ENCODE data around the gene ADAM22.

The ADAM22 gene

DNA sequence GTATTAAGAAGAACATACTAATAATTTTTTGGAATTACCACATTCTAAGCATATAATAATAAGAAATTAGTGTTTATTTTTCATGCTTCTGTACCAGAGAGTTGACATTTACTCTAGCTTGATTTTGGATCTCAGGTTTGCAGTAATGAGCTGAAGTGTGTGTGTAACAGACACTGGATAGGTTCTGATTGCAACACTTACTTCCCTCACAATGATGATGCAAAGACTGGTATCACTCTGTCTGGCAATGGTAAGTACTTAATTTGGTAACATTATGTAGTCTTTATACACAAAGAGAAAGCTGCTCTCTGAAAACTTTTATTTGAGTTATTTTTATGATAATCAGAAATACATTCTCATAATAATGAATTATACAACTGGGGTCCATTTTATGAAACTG is 231.6 kb downstream of the ADAM22 start:
- DNase-seq (ENCODE audit: low read depth in 2 of 2, low spot score in 1 of 2): no peak

DNA sequence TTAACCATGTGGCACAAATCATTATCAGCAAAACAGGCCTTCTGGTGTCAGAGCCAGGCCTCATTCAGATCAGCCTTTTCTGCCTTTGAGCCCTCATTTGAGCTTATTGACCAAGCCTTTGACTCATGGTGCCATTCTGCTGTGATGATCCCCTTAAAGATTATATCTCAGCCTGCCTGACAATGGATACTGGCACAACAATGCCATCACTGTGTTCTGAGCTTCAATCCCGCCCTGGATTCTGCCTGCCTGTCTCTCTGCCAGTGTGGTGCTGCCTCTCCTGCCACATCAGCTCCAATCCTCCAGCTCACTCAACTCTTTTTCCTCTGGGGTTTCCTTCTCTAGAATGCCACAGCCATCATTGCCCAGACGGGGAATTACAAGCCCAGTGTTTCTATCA is 233.2 kb downstream of the ADAM22 start:
- DNase-seq (ENCODE audit: low read depth in 2 of 2, low spot score in 1 of 2): no peak

DNA sequence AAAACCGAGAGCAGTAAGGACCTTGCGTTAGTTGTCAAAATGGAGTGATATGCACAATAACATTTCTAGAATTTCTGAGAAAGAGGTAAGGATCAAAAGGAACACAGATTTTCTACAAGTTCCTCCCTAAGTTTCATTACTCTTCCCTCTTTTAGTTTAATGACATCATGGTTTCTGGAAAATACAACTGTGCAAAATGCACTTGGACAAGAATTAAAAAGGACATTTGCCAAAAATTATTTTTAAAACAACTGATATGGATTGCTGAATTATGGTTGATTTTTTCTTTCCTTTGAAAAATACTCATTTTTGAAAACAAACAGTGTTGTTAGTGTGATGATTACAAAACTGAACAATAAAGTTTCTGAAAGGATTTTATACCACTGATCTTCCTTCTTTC is 233.7 kb downstream of the ADAM22 start:
- DNase-seq (ENCODE audit: low read depth in 2 of 2, low spot score in 1 of 2): no peak

DNA sequence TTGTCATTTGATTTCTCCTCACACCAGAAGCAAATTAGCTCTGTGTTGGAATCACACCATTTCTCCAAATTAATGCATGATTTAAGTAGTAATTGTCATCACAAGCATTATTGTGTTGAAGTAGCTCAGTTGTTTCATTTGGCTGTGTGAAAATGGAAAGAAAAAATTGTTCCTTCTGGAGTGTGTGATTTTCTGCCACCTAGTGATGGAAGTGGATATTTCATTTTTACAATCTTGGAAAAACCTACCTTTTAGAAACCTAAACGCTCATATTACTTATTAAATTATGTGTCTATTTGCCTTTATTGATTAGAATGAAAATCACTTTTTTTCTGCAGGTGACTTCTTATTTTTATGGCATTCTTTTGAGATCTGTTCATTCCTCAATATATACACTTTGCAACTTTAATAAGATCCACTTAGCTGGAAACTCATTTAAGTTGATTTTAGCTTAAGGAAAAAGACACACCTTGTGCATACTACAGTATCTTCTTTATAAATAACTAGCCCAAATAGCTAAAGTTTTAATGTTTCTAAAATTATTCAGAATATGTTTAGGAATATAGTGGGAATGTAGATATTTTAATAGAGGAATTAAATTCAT is 235.8 kb downstream of the ADAM22 start:
- DNase-seq (ENCODE audit: low read depth in 2 of 2, low spot score in 1 of 2): no peak

DNA sequence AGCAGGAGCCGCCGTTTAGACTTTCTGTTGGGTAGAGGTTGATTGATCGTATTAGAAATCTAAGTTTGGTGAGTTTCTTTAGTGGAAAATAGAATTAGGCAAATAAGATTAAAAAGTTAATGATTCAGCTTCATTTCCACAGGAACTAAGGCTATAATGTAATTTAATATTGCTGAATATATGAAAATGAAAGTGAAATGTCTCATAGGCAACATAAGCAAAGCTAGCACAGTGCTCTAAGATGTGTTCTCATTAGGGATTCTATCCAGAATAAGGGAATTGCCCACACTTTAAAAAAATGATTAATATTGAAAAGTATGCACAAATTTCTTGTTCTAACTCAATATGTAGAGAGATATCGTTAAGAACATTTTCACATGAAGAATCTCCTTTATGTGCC is 238.8 kb downstream of the ADAM22 start:
- no peak for DNase-seq (ENCODE audit: low read depth in 2 of 2, low spot score in 1 of 2)

GRCh38 chr7:88176190-88176589 is 242.1 kb downstream of the ADAM22 start:
- DNase-seq (ENCODE audit: low read depth in 2 of 2, low spot score in 1 of 2): no peak

- no peak for DNase-seq (ENCODE audit: low read depth in 2 of 2, low spot score in 1 of 2)
Observed at GRCh38 chr7:88183051-88183450, 249.0 kb downstream of the ADAM22 start.

DNA sequence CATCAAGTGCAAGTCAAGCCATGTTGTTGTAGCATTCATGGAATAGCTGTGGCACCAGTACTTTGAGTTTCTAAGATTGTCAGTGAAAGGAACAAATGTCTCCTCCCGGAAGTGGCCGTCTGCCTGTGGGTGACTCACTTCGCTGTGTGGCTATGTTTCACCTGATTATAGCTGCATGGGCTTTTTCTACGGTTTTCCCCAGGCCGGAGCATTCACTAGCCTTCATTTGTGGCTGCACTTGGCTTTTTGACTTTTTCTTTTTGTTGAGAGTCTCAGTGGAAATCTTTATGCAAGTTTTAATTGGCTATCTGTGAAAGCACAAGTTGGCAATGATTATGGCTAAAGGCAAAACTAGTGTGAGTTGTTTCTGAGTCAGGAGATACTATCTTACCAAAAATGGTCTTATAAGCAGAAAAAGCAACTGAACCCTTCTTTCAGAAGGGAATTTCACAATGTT is 250.8 kb downstream of the ADAM22 start:
- DNase-seq (ENCODE audit: low read depth in 2 of 2, low spot score in 1 of 2): no peak

DNA sequence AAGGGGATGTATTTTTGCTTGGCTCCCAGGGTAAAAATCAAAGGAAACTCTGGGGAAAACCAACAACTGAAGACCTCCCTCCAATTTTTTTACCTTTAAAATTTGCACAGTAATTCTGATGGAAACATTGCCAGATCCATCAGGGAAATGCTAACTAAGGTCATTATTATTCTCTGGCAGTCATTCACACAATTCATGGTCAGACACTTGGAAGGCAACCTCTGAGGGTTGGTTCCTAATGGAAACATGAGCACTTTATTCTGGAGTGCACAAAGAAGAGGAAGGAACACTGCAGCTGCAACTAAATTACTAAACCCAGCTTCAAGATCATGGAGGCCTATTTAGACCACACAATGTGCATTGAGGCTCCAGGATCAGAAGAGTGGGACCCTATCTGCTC is 251.6 kb downstream of the ADAM22 start:
- no peak for DNase-seq (ENCODE audit: low read depth in 2 of 2, low spot score in 1 of 2)

DNA sequence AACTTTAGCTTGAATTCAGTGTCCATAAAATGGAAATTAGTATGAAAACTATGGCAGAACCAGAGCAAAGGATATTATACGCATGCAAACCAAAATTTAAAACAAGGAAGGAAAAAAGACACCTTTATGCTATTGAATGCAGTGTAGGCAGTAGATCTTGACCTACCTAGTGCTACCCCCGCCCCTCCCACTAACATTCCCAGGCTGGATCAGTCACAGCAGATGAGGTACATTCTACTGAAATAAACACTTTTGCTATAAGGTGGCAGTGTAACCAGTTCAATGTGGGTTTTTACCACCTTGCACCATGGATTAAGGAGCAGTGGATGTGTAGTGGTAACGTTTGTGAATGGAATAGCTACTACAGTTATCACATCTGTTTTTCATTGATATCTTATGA is 257.9 kb downstream of the ADAM22 start:
- DNase-seq (ENCODE audit: low read depth in 2 of 2, low spot score in 1 of 2): no peak

GRCh38 chr7:88200261-88200660 is 266.2 kb downstream of the ADAM22 start:
- DNase-seq (ENCODE audit: low read depth in 2 of 2, low spot score in 1 of 2): no peak

DNA sequence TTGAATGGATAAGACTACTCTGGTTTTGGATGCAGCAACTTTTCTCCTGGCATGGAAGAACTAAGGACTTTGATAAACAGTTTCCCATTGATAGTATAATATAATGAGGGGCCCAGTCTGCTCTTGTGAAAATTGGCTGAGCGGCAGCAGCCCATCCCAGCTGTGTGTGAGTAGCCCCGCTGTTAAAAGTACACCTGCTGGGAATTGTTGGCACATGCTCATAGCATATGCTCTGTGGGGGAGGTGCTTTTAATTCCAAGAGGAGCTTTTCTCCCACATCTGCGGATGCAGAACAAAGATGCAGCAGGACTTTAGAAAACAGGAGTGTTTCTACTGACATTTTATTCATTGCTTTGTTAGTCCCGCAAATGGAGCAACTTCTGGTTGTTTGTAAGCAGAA is 266.7 kb downstream of the ADAM22 start:
- DNase-seq (ENCODE audit: low read depth in 2 of 2, low spot score in 1 of 2): no peak

DNA sequence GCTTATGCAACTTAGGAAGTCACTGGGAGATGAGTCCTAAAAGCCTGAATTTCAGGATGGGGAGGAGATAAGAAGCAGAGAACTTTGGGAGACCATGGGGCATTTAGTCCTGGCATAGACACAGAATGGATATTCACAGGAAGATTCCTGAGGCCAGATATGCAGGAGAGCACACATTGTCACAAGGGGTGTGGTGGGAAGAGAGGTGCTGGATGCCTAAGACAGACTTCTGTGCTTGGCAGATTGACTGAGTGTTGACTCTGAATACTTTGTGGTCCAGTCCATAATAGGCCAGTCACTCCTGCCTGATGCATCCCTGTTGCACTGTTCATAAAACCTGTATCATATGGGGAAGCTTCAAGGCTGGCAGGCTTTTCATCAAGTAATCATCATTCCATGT is 267.3 kb downstream of the ADAM22 start:
- no peak for DNase-seq (ENCODE audit: low read depth in 2 of 2, low spot score in 1 of 2)

GRCh38 chr7:88202278-88202677 is 268.2 kb downstream of the ADAM22 start:
- no peak for DNase-seq (ENCODE audit: low read depth in 2 of 2, low spot score in 1 of 2)

DNA sequence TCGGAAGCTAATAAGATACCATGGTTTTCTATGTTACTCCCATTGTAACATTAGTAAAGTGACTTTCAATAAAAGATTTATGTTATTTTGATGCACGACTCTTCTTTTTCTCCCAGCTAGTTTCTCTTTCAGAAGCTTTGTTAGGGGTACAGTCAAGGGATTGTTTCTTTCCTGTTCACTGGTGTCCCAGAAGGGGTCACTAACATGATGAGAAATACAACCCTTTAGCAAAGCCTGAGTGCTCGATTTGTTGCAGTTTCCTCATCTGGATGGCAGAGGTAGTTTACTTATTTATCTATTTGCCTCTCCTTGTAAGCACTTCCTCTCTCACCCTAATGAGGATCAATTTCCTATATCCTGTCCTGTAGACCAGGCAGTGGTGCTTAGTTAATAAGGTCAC is 268.7 kb downstream of the ADAM22 start:
- DNase-seq (ENCODE audit: low read depth in 2 of 2, low spot score in 1 of 2): no peak

GRCh38 chr7:88203401-88203800 is 269.4 kb downstream of the ADAM22 start:
- no peak for DNase-seq (ENCODE audit: low read depth in 2 of 2, low spot score in 1 of 2)

GRCh38 chr7:88204525-88205110 is 270.6 kb downstream of the ADAM22 start:
- no peak for DNase-seq (ENCODE audit: low read depth in 2 of 2, low spot score in 1 of 2)

- DNase-seq (ENCODE audit: low read depth in 2 of 2, low spot score in 1 of 2): no peak
Observed at GRCh38 chr7:88205179-88205578, 271.1 kb downstream of the ADAM22 start.

GRCh38 chr7:88206254-88206653 is 272.2 kb downstream of the ADAM22 start:
- DNase-seq (ENCODE audit: low read depth in 2 of 2, low spot score in 1 of 2): no peak

- DNase-seq (ENCODE audit: low read depth in 2 of 2, low spot score in 1 of 2): no peak
Observed at GRCh38 chr7:88208521-88208920, 274.5 kb downstream of the ADAM22 start.

- no peak for DNase-seq (ENCODE audit: low read depth in 2 of 2, low spot score in 1 of 2)
Observed at GRCh38 chr7:88212918-88213317, 278.9 kb downstream of the ADAM22 start.

- no peak for DNase-seq (ENCODE audit: low read depth in 2 of 2, low spot score in 1 of 2)
Observed at GRCh38 chr7:88214456-88214855, 280.4 kb downstream of the ADAM22 start.

DNA sequence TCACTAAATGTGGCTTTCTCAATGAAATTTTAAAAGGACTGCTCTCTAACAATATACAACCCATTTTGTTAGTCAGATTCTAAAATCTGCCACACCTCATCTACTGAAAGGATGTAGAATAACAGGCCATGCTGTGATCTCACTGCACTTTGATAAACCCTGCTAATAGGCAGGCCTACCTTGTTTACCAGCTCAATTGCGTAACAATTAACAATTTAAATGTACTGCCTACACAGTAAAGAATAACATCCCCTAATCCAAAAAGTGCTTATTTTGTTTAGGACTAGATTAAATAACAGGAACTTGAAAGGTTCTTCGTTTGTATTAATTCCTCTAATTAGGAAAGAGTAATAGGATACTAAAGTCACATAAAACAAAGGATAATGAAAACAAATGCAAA is 281.2 kb downstream of the ADAM22 start:
- DNase-seq (ENCODE audit: low read depth in 2 of 2, low spot score in 1 of 2): no peak
